Measurements from ENCODE around the gene OTULIN.

GRCh38 chr5:14712666-14713065 is 48.1 kb downstream of the OTULIN start:
- TF ChIP-seq ZNF274 (CRISPR knock-in tag; IDR thresholded peaks at IDR 0.05) (no peak), ZNF121 (CRISPR knock-in tag; IDR thresholded peaks at IDR 0.05) (no peak), ZIK1 (CRISPR knock-in tag; IDR thresholded peaks at IDR 0.05; ENCODE audit: borderline replicate concordance, low read depth) (no peak), ZNF777 (CRISPR knock-in tag; IDR thresholded peaks at IDR 0.05) (no peak), ZBTB4 (CRISPR knock-in tag; IDR thresholded peaks at IDR 0.05; ENCODE audit: borderline replicate concordance) (no peak), USF2 (IDR thresholded peaks at IDR 0.05; ENCODE audit: low read depth, low read length) (no peak), USF2 (CRISPR knock-in tag; IDR thresholded peaks at IDR 0.05; ENCODE audit: borderline replicate concordance) (no peak)
- TF ChIP-seq, protein P1, sequence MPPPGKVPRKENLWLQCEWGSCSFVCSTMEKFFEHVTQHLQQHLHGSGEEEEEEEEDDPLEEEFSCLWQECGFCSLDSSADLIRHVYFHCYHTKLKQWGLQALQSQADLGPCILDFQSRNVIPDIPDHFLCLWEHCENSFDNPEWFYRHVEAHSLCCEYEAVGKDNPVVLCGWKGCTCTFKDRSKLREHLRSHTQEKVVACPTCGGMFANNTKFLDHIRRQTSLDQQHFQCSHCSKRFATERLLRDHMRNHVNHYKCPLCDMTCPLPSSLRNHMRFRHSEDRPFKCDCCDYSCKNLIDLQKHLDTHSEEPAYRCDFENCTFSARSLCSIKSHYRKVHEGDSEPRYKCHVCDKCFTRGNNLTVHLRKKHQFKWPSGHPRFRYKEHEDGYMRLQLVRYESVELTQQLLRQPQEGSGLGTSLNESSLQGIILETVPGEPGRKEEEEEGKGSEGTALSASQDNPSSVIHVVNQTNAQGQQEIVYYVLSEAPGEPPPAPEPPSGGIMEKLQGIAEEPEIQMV (CRISPR knock-in tag; IDR thresholded peaks at IDR 0.05; ENCODE audit: low read depth): no peak
- TF ChIP-seq, protein P2, sequence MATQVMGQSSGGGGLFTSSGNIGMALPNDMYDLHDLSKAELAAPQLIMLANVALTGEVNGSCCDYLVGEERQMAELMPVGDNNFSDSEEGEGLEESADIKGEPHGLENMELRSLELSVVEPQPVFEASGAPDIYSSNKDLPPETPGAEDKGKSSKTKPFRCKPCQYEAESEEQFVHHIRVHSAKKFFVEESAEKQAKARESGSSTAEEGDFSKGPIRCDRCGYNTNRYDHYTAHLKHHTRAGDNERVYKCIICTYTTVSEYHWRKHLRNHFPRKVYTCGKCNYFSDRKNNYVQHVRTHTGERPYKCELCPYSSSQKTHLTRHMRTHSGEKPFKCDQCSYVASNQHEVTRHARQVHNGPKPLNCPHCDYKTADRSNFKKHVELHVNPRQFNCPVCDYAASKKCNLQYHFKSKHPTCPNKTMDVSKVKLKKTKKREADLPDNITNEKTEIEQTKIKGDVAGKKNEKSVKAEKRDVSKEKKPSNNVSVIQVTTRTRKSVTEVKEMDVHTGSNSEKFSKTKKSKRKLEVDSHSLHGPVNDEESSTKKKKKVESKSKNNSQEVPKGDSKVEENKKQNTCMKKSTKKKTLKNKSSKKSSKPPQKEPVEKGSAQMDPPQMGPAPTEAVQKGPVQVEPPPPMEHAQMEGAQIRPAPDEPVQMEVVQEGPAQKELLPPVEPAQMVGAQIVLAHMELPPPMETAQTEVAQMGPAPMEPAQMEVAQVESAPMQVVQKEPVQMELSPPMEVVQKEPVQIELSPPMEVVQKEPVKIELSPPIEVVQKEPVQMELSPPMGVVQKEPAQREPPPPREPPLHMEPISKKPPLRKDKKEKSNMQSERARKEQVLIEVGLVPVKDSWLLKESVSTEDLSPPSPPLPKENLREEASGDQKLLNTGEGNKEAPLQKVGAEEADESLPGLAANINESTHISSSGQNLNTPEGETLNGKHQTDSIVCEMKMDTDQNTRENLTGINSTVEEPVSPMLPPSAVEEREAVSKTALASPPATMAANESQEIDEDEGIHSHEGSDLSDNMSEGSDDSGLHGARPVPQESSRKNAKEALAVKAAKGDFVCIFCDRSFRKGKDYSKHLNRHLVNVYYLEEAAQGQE (IDR thresholded peaks at IDR 0.05; ENCODE audit: borderline replicate concordance in 1 of 2, low read depth in 1 of 2, low read length in 2 of 2): no peak

All from HepG2 (cell line).